NB4 (cell line): Measurements from ENCODE around the gene DBNDD2.

Experiments used
- CTCF ChIP-seq: IDR thresholded peaks from one replicate; pipeline ENCODE4 v1.5.1; 2012; ENCODE audit warnings: low read depth, low read length
- MAX ChIP-seq: IDR thresholded peaks from 2 replicates; pipeline ENCODE4 v1.6.1; 2011; ENCODE audit warnings: low read depth, low read length
- MYC ChIP-seq: IDR thresholded peaks from 2 replicates; pipeline ENCODE4 v1.6.1; 2011; ENCODE audit warnings: low read depth, low read length
- POLR2A ChIP-seq: IDR thresholded peaks from 2 replicates; pipeline ENCODE4 v1.6.1; 2011; ENCODE audit warnings: mild to moderate bottlenecking; ENCODE audit not compliant: insufficient read length; ENCODE audit errors: extremely low read depth

GRCh38 chr20:45362804-45363610, 45.1 kb upstream of the DBNDD2 start, which contains the start of gene SYS1:
- TF ChIP-seq CTCF (peak; percentile 75), POLR2A (peak; percentile 81), MAX (peak; percentile 94), MYC (peak; percentile 77)
